Mesenchymal stem cell (in vitro differentiated cells and primary cell): ENCODE measurements around the gene UTF1.

Experiments
- DNase-seq: peaks from one replicate; pipeline ENCODE4 v3.0.0-alpha.2; 2013
- H2AFZ ChIP-seq: one replicate; pipeline ENCODE4 v1.6.1; 2013; ENCODE audit warnings: low read depth, mild to moderate bottlenecking, control low read depth, inconsistent platforms, low read length, moderate library complexity
- H2AK5ac ChIP-seq: 2 replicates; pipeline ENCODE4 v1.6.1; 2013; ENCODE audit warnings: low read length, moderate library complexity, mild to moderate bottlenecking, inconsistent platforms; ENCODE audit not compliant: severe bottlenecking
- H2BK120ac ChIP-seq: one replicate; pipeline ENCODE4 v1.6.1; 2013; ENCODE audit warnings: low read depth, mild to moderate bottlenecking, inconsistent platforms, low read length, moderate library complexity
- H2BK12ac ChIP-seq, 2 experiments: one replicate each; pipeline ENCODE4 v1.6.1; 2013; ENCODE audit warnings: inconsistent platforms in 2 of 2, low read length in 2 of 2, mild to moderate bottlenecking in 2 of 2, moderate library complexity in 2 of 2, control low read depth in 1 of 2
- H2BK15ac ChIP-seq: one replicate; pipeline ENCODE4 v1.6.1; 2013; ENCODE audit warnings: mild to moderate bottlenecking, low read depth, inconsistent platforms; ENCODE audit not compliant: poor library complexity, severe bottlenecking
- H2BK5ac ChIP-seq: 2 replicates; pipeline ENCODE4 v1.6.1; 2013; ENCODE audit warnings: low read depth, mild to moderate bottlenecking, low read length, control low read depth, inconsistent platforms; ENCODE audit not compliant: poor library complexity, severe bottlenecking
- H3K14ac ChIP-seq, 2 experiments: one replicate each; pipeline ENCODE4 v1.6.1; 2013; ENCODE audit warnings: inconsistent platforms in 2 of 2, low read length in 2 of 2, control low read depth in 1 of 2, mild to moderate bottlenecking in 1 of 2, moderate library complexity in 1 of 2
- H3K18ac ChIP-seq, 2 experiments: one replicate each; pipeline ENCODE4 v1.6.1; 2013; ENCODE audit warnings: inconsistent platforms in 2 of 2, low read length in 2 of 2, control low read depth in 1 of 2, low read depth in 1 of 2, mild to moderate bottlenecking in 1 of 2
- H3K23ac ChIP-seq, 2 experiments: one replicate each; pipeline ENCODE4 v1.6.1; 2013; ENCODE audit warnings: inconsistent platforms in 2 of 2, low read length in 2 of 2, mild to moderate bottlenecking in 2 of 2, moderate library complexity in 2 of 2, control low read depth in 1 of 2
- H3K27ac ChIP-seq: 2 replicates; pipeline ENCODE4 v1.5.1; 2013; ENCODE audit warnings: mild to moderate bottlenecking, moderate library complexity, low read length, control low read depth, inconsistent platforms; ENCODE audit not compliant: poor library complexity, severe bottlenecking
- H3K27me3 ChIP-seq, 2 experiments: 2 replicates each; pipeline versions ENCODE4 v1.6.1 to v1.7.0; 2013; ENCODE audit warnings: low read length in 2 of 2, mild to moderate bottlenecking in 2 of 2, moderate library complexity in 2 of 2, control low read depth in 1 of 2, inconsistent platforms in 1 of 2; ENCODE audit not compliant: control insufficient read depth in 1 of 2, insufficient read depth in 1 of 2
- H3K36me3 ChIP-seq, 2 experiments: 2 replicates each; pipeline versions ENCODE4 v1.6.1 to v1.7.0; 2013; ENCODE audit warnings: low read length in 2 of 2, control low read depth in 1 of 2, inconsistent platforms in 1 of 2, low read depth in 1 of 2, mild to moderate bottlenecking in 1 of 2; ENCODE audit not compliant: insufficient read depth in 2 of 2, control insufficient read depth in 1 of 2
- H3K4ac ChIP-seq, 2 experiments: one replicate each; pipeline ENCODE4 v1.6.1; 2013; ENCODE audit warnings: inconsistent platforms in 2 of 2, low read length in 2 of 2, mild to moderate bottlenecking in 2 of 2, moderate library complexity in 2 of 2, control low read depth in 1 of 2, low read depth in 1 of 2
- H3K4me1 ChIP-seq: 2 replicates; pipeline ENCODE4 v1.6.1; 2013; ENCODE audit warnings: low read depth, low read length, control low read depth; ENCODE audit not compliant: control insufficient read depth, insufficient read depth
- H3K4me2 ChIP-seq: 2 replicates; pipeline ENCODE4 v1.6.1; 2013; ENCODE audit warnings: low read length, mild to moderate bottlenecking, inconsistent platforms; ENCODE audit not compliant: poor library complexity, severe bottlenecking
- H3K4me3 ChIP-seq, 2 experiments: 2 replicates each; pipeline versions ENCODE4 v1.5.1 to v1.7.0; 2013; ENCODE audit warnings: low read length in 2 of 2, mild to moderate bottlenecking in 2 of 2, control low read depth in 1 of 2, low read depth in 1 of 2; ENCODE audit not compliant: insufficient read depth in 1 of 2
- H3K79me1 ChIP-seq: replicated peaks from 2 replicates; pipeline ENCODE4 v1.6.1; 2013; ENCODE audit warnings: mild to moderate bottlenecking, control low read depth, low read length, inconsistent platforms; ENCODE audit not compliant: poor library complexity, severe bottlenecking
- H3K9ac ChIP-seq: 2 replicates; pipeline ENCODE4 v1.7.0; 2013; ENCODE audit warnings: mild to moderate bottlenecking, low read length, moderate library complexity
- H3K9me3 ChIP-seq: 2 replicates; pipeline ENCODE4 v1.7.0; 2013; ENCODE audit warnings: mild to moderate bottlenecking, low read length; ENCODE audit not compliant: control insufficient read depth
- H4K8ac ChIP-seq: one replicate; pipeline ENCODE4 v1.6.1; 2013; ENCODE audit warnings: inconsistent platforms, mild to moderate bottlenecking, low read length, moderate library complexity
- H4K91ac ChIP-seq: one replicate; pipeline ENCODE4 v1.6.1; 2013; ENCODE audit warnings: mild to moderate bottlenecking, low read length, inconsistent platforms
- WGBS: methylation state at CpG from one replicate; pipeline ENCODE4 v1.1.7; 2013; ENCODE audit warnings: mixed read lengths; 5-methylcytosine and 5-hydroxymethylcytosine counted together

UTF1 gene

GRCh38 chr10:133260895-133261725 is 31.1 kb downstream of the UTF1 start:
- Histone ChIP-seq H4K8ac (peak overlapping the region; percentile 98), H3K23ac (no peak overlapping the region), H3K9me3 (no peaks in the 10 kb centered on the region), H2AK5ac (peak overlapping the region; percentile 79), H3K27ac (no peak overlapping the region), H3K4me3 (peak overlapping the region; percentile 78 to 81), H3K18ac (peak overlapping the region; percentile 97), H3K9ac (peak overlapping the region; percentile 65), H2BK12ac (peak overlapping the region; percentile 28 to 85), H3K4me2 (peak overlapping the region; percentile 84), H2BK15ac (peak overlapping the region; percentile 71), H3K79me1 (no peaks in the 10 kb centered on the region), H3K36me3 (peaks cover 0 to 6% of the 10 kb centered on the region in 2 experiments), H4K91ac (peak overlapping the region; percentile 97), H3K14ac (peak overlapping the region; percentile 79 to 95), H2AFZ (no peak overlapping the region), H3K4ac (peak overlapping the region; percentile 93 to 94), H2BK5ac (peak overlapping the region; percentile 59), H2BK120ac (peak overlapping the region; percentile 93), H3K4me1 (peaks cover 48% of the 10 kb centered on the region), H3K27me3 (no peaks in the 10 kb centered on the region)
- 47% methylated on average over 41 of the region's 50 CpGs for WGBS
- peak; percentile 44 for DNase-seq

- peak overlapping the region; percentile 84 for H3K4me2 ChIP-seq
- peak overlapping the region; percentile 98 for H4K8ac ChIP-seq
- peak overlapping the region; percentile 78 to 81 for H3K4me3 ChIP-seq
- H2BK120ac ChIP-seq: peak overlapping the region; percentile 93
- peak; percentile 56 for DNase-seq
- H3K18ac ChIP-seq: peak overlapping the region; percentile 97
- H3K79me1 ChIP-seq: no peaks in the 10 kb centered on the region
- H2AK5ac ChIP-seq: no peak overlapping the region
- no peak overlapping the region for H2BK12ac ChIP-seq
- peaks cover 48% of the 10 kb centered on the region for H3K4me1 ChIP-seq
- peak overlapping the region; percentile 71 for H2BK15ac ChIP-seq
- peak overlapping the region; percentile 68 for H2AFZ ChIP-seq
- peak overlapping the region in 1 of 2 experiments; percentile 17 for H3K23ac ChIP-seq
- no peaks in the 10 kb centered on the region for H3K27me3 ChIP-seq
- peaks cover 0 to 11% of the 10 kb centered on the region in 2 experiments for H3K36me3 ChIP-seq
- H3K9ac ChIP-seq: peak overlapping the region; percentile 65
- no peak overlapping the region for H2BK5ac ChIP-seq
- H3K9me3 ChIP-seq: no peaks in the 10 kb centered on the region
- peak overlapping the region in 1 of 2 experiments; percentile 94 for H3K4ac ChIP-seq
- H3K27ac ChIP-seq: no peak overlapping the region
- peak overlapping the region; percentile 79 to 85 for H3K14ac ChIP-seq
- H4K91ac ChIP-seq: peak overlapping the region; percentile 97
- WGBS: 2% methylated on average over 36 of the region's 79 CpGs
Measured at GRCh38 chr10:133261726-133262325, 31.8 kb downstream of the UTF1 start.

GRCh38 chr10:133262696-133263095 is 32.7 kb downstream of the UTF1 start:
- no peak overlapping the region for H2BK120ac ChIP-seq
- 88% methylated on average over 14 of the region's 14 CpGs for WGBS
- no peaks in the 10 kb centered on the region for H3K27me3 ChIP-seq
- no peak for DNase-seq
- peak overlapping the region in 1 of 2 experiments; percentile 6 for H3K14ac ChIP-seq
- no peaks in the 10 kb centered on the region for H3K79me1 ChIP-seq
- H3K9ac ChIP-seq: peak overlapping the region; percentile 55
- H2BK5ac ChIP-seq: no peak overlapping the region
- peaks cover 42% of the 10 kb centered on the region for H3K4me1 ChIP-seq
- H3K9me3 ChIP-seq: no peaks in the 10 kb centered on the region
- peaks cover 0 to 20% of the 10 kb centered on the region in 2 experiments for H3K36me3 ChIP-seq
- H3K23ac ChIP-seq: no peak overlapping the region
- no peak overlapping the region for H3K4me3 ChIP-seq
- no peak overlapping the region for H2BK15ac ChIP-seq
- H3K4ac ChIP-seq: no peak overlapping the region
- H2AFZ ChIP-seq: no peak overlapping the region
- no peak overlapping the region for H3K18ac ChIP-seq
- no peak overlapping the region for H2AK5ac ChIP-seq
- no peak overlapping the region for H2BK12ac ChIP-seq
- no peak overlapping the region for H4K8ac ChIP-seq
- H3K27ac ChIP-seq: no peak overlapping the region
- no peak overlapping the region for H4K91ac ChIP-seq
- H3K4me2 ChIP-seq: no peak overlapping the region

- Histone ChIP-seq H4K91ac (peak overlapping the region; percentile 82), H3K4me2 (no peak overlapping the region), H2BK5ac (no peak overlapping the region), H3K4me3 (no peak overlapping the region), H3K4ac (no peak overlapping the region), H4K8ac (no peak overlapping the region), H3K4me1 (peaks cover 35% of the 10 kb centered on the region), H3K27ac (no peak overlapping the region), H3K23ac (no peak overlapping the region), H2AK5ac (no peak overlapping the region), H2BK12ac (no peak overlapping the region), H3K14ac (no peak overlapping the region), H3K79me1 (no peaks in the 10 kb centered on the region), H3K27me3 (no peaks in the 10 kb centered on the region), H3K9me3 (no peaks in the 10 kb centered on the region), H2BK15ac (peak overlapping the region; percentile 54), H3K9ac (no peak overlapping the region), H2BK120ac (no peak overlapping the region), H2AFZ (no peak overlapping the region), H3K18ac (no peak overlapping the region), H3K36me3 (peaks cover 0 to 29% of the 10 kb centered on the region in 2 experiments)
- no peak for DNase-seq
- 85% methylated on average over 9 of the region's 10 CpGs for WGBS
Measured at GRCh38 chr10:133263674-133264073, 33.7 kb downstream of the UTF1 start.
